Activated CD8-positive, alpha-beta T cell treated with anti-CD3 and anti-CD28 coated beads for 36 hours (primary cell): ENCODE measurements around the gene RLBP1. TPM values are rescaled to one million over a fixed set of nuclear protein-coding genes. Genes with fewer than 3 reads are reported as not detected.

Source experiments
- ATAC-seq: fragments of 200-7000 bp; cut with Tn5 transposase; one replicate; pipeline ENCODE4 v1.10.0; 2021; ENCODE audit warnings: mild to moderate bottlenecking, moderate library complexity
- CTCF ChIA-PET: fragments of 350-600 bp; sonication (Branson Sonifier 250); formaldehyde crosslinking; loops from one replicate; lab custom pipeline; 2021; ENCODE audit warnings: antibody characterized with exemption; lab: Charles Lee
- POLR2A ChIA-PET: fragments of 350-600 bp; sonication (Branson Sonifier 250); formaldehyde crosslinking; loops from one replicate; lab custom pipeline; 2021; ENCODE audit warnings: antibody characterized with exemption; lab: Charles Lee
- DNase-seq: peaks from one replicate; pipeline ENCODE4 v3.0.0-alpha.2; 2020
- H3K27ac Mint-ChIP-seq: one replicate; pipeline ENCODE4 v1.8.0; 2021; ENCODE audit warnings: mild to moderate bottlenecking, mixed read lengths
- H3K27me3 Mint-ChIP-seq: one replicate; pipeline ENCODE4 v1.8.0; 2021; ENCODE audit warnings: mixed read lengths
- H3K36me3 Mint-ChIP-seq: one replicate; pipeline ENCODE4 v1.8.0; 2021; ENCODE audit warnings: low read depth, mixed read lengths
- H3K4me1 Mint-ChIP-seq: one replicate; pipeline ENCODE4 v1.8.0; 2021; ENCODE audit warnings: low read depth, mixed read lengths
- H3K4me3 Mint-ChIP-seq: one replicate; pipeline ENCODE4 v1.8.0; 2021; ENCODE audit warnings: mild to moderate bottlenecking, moderate library complexity, mixed read lengths
- H3K9me3 Mint-ChIP-seq: one replicate; pipeline ENCODE4 v1.8.0; 2021; ENCODE audit warnings: mixed read lengths
- intact Hi-C: fragments of 100-400 bp; cut with micrococcal nuclease; formaldehyde crosslinking; loops from one replicate; pipeline ENCODE4 v1.10.0; 2022
- total RNA-seq, 2 experiments: library from RNA; stranded (reverse); gene quantifications; one replicate each; pipeline ENCODE4 v1.2.3, GENCODE V29; 2021
- TF ChIP-seq, protein P1 (sequence below): fragments of 200-600 bp; IDR thresholded peaks from one replicate; pipeline ENCODE4 v1.8.0; 2022; ENCODE audit warnings: antibody characterized with exemption, mild to moderate bottlenecking

Gene RLBP1
- total RNA-seq, 2 experiments from 2014 or later: not detected

- Mint-ChIP-seq H3K27ac (no peak overlapping the region), H3K27me3 (no peaks in the 10 kb centered on the region), H3K4me3 (no peak overlapping the region), H3K9me3 (no peaks in the 10 kb centered on the region), H3K4me1 (peaks cover 28% of the 10 kb centered on the region), H3K36me3 (peaks cover 4% of the 10 kb centered on the region)
- TF ChIP-seq, protein P1, sequence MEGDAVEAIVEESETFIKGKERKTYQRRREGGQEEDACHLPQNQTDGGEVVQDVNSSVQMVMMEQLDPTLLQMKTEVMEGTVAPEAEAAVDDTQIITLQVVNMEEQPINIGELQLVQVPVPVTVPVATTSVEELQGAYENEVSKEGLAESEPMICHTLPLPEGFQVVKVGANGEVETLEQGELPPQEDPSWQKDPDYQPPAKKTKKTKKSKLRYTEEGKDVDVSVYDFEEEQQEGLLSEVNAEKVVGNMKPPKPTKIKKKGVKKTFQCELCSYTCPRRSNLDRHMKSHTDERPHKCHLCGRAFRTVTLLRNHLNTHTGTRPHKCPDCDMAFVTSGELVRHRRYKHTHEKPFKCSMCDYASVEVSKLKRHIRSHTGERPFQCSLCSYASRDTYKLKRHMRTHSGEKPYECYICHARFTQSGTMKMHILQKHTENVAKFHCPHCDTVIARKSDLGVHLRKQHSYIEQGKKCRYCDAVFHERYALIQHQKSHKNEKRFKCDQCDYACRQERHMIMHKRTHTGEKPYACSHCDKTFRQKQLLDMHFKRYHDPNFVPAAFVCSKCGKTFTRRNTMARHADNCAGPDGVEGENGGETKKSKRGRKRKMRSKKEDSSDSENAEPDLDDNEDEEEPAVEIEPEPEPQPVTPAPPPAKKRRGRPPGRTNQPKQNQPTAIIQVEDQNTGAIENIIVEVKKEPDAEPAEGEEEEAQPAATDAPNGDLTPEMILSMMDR: no peak
- no peak for ATAC-seq
- POLR2A ChIA-PET: no interaction called here
- CTCF ChIA-PET: interaction anchor here (0.9 to 2.9 kb wide), 7 partner anchors 12 to 352 kb away, joined by 3 to 71 read pairs (median 17); no protein-coding TSS in a partner anchor
- intact Hi-C loops: loop anchor here (10.0 kb wide), 1 partner anchor 77 kb away; no protein-coding TSS in a partner anchor
- no peak for DNase-seq
These were observed 13.1 kb downstream of the RLBP1 start for GRCh38 chr15:89208256-89208655.

DNA sequence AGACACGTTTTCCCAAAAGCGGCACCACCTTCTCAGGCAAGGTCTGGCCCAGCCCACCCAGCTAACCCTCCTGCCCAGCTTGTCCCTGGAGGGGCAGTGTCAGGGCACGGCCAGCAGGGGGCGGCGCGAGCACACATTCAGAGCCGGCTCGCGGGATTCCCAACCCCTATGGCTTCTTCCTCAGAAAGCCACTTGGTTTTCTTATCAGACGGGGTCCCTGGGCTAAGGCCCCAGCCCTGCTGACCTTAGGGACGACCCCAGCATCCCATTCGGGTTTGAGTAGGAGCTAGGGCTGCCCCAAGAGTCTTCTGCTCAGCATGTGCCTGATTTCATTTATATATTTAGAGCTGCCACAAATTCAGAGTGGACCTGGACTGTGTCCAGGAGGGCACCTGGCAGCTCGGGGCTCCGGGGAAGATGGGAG, 14.5 kb downstream of the RLBP1 start:
- H3K4me3 Mint-ChIP-seq: no peak overlapping the region
- POLR2A ChIA-PET: interaction anchor here (0.6 to 1.5 kb wide), 4 partner anchors 8 to 110 kb away, joined by 3 to 9 read pairs (median 4); partner anchors contain the start of gene FANCI

DNA sequence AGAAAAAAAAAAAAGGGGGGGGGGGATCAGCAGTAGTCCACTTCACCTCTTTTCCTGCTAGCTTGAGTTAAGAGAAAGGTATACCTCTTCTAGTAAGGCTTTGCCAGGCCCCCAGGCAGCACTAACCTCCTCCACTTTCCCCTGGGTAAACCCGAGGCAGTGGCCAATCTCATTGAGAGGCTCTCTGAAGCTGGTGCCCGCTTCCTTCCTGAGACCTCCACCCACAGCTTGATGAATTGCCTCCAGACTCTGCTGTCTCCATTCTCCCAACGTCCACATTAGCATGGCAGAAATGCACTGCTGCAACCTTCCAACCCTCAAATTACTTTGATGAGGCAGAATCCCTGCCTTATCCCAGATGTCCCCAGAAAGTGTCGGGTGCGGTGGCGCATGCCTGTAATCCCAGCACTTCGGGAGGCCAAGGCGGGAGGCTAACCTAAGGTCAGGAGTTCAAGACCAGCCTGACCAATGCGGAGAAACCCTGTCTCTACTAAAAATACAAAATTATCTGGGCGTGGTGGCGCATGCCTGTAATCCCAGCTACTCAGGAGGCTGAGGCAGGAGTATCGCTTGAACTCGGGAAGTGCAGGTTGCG, 15.3 kb downstream of the RLBP1 start:
- Mint-ChIP-seq H3K27ac (peak overlapping the region; percentile 1), H3K36me3 (peaks cover 7% of the 10 kb centered on the region), H3K27me3 (no peaks in the 10 kb centered on the region), H3K9me3 (no peaks in the 10 kb centered on the region), H3K4me1 (peaks cover 31% of the 10 kb centered on the region), H3K4me3 (no peak overlapping the region)
- DNase-seq (peak; percentile 18), ATAC-seq (no peak)
- ChIA-PET POLR2A (interaction anchor here (1.5 kb wide), 1 partner anchor 111 kb away, joined by 5 read pairs; no protein-coding TSS in a partner anchor), CTCF (interaction anchor here (0.6 to 4.8 kb wide), 70 partner anchors 10 to 311 kb away, joined by 3 to 82 read pairs (median 6); partner anchors contain the start of genes FANCI, HAPLN3, POLG and RLBP1)
- TF ChIP-seq, protein P1: no peak
- intact Hi-C loops: loop anchor here (2.0 to 10.0 kb wide), 2 partner anchors 39 to 79 kb away; no protein-coding TSS in a partner anchor

More for the DNA sequence above, 14.5 kb downstream of the RLBP1 start:
- H3K27ac Mint-ChIP-seq: no peak overlapping the region
- intact Hi-C loops: loop anchor here (2.0 to 10.0 kb wide), 2 partner anchors 38 to 78 kb away; no protein-coding TSS in a partner anchor
- no peaks in the 10 kb centered on the region for H3K9me3 Mint-ChIP-seq
- ATAC-seq: peak; percentile 79
- H3K4me1 Mint-ChIP-seq: peaks cover 31% of the 10 kb centered on the region
- peak; percentile 81 for DNase-seq
- CTCF ChIA-PET: interaction anchor here (0.6 to 4.8 kb wide), 79 partner anchors 11 to 312 kb away, joined by 3 to 82 read pairs (median 5); partner anchors contain the start of genes FANCI, HAPLN3, POLG and RLBP1
- H3K27me3 Mint-ChIP-seq: no peaks in the 10 kb centered on the region
- H3K36me3 Mint-ChIP-seq: peaks cover 5% of the 10 kb centered on the region
- TF ChIP-seq, protein P1: peak; percentile 99

DNA sequence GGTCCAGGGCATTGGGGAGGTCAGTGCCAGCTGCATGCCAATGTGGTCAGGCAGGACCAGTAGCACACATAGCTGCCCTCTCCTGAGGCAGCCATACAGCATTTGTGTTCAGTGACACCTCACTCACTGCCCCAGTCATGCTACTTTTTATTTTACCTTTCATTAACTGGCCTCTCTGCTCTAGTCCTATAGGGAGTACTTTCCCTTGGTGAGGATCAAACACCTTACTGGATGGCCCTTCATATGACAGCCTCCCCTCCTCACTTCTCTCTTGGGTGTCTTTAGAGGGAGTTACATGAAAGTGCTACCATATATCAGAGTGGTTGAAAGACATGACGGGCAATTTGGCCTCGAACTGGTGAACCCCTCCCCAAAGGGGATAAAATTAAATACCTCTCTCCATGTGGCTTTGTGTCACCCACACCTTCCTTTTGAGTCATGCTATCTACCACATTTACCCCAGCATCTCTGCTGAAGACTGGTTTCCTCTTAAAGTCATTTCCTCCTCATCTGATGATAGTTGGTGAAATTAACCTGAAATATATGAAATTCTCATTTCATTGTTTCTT, 17.6 kb downstream of the RLBP1 start:
- TF ChIP-seq, protein P1: no peak
- DNase-seq (peak; percentile 70), ATAC-seq (peak; percentile 81)
- Mint-ChIP-seq H3K4me3 (peak overlapping the region; percentile 31), H3K36me3 (peaks cover 7% of the 10 kb centered on the region), H3K9me3 (no peaks in the 10 kb centered on the region), H3K4me1 (peaks cover 31% of the 10 kb centered on the region), H3K27me3 (no peaks in the 10 kb centered on the region), H3K27ac (peak overlapping the region; percentile 85)
- intact Hi-C loops: loop anchor here (10.0 kb wide), 1 partner anchor 81 kb away; no protein-coding TSS in a partner anchor
- ChIA-PET POLR2A (interaction anchor here (0.7 kb wide), 1 partner anchor 41 kb away, joined by 3 read pairs; no protein-coding TSS in a partner anchor), CTCF (interaction anchor here (1.0 to 4.8 kb wide), 4 partner anchors 10 to 146 kb away, joined by 3 to 37 read pairs (median 4); no protein-coding TSS in a partner anchor)
